PFSK-1 (cell line): Measurements from ENCODE around the gene JAKMIP2.

Experiments used
- FOXP2 ChIP-seq: optimal IDR thresholded peaks from 2 replicates; pipeline ENCODE3; 2011; ENCODE audit warnings: borderline replicate concordance, control low read depth, inconsistent platforms; ENCODE audit not compliant: insufficient read depth; ENCODE audit errors: extremely low read length, extremely low read depth
- POLR2AphosphoS5 ChIP-seq: IDR thresholded peaks from 2 replicates; pipeline ENCODE4 v1.6.1; 2012; ENCODE audit warnings: low read depth, mild to moderate bottlenecking, control low read depth, low read length, moderate library complexity
- REST ChIP-seq, 2 experiments: IDR thresholded peaks; 2 replicates each; pipeline versions ENCODE4 v1.6.1 to v1.8.0; 2011 to 2012; ENCODE audit warnings: low read depth in 2 of 2, low read length in 2 of 2, control low read depth in 1 of 2, inconsistent platforms in 1 of 2, mild to moderate bottlenecking in 1 of 2, moderate library complexity in 1 of 2; ENCODE audit not compliant: insufficient read depth in 1 of 2
- SIN3A ChIP-seq: IDR thresholded peaks from 2 replicates; pipeline ENCODE4 v1.6.1; 2012; ENCODE audit warnings: mild to moderate bottlenecking, low read length, moderate library complexity, borderline replicate concordance; ENCODE audit not compliant: insufficient read depth
- TAF1 ChIP-seq: IDR thresholded peaks from 2 replicates; pipeline ENCODE4 v1.6.1; 2012; ENCODE audit warnings: low read length, control low read depth, borderline replicate concordance; ENCODE audit not compliant: insufficient read depth

Gene JAKMIP2

GRCh38 chr5:147809830-147810666 lies 27.5 kb upstream of the JAKMIP2 start:
- TF ChIP-seq SIN3A = no peak
- TF ChIP-seq TAF1 = no peak
- no peak for TF ChIP-seq POLR2AphosphoS5
- TF ChIP-seq REST (IDR thresholded peaks at IDR 0.05; ENCODE audit: insufficient read depth in 1 of 2, low read depth in 2 of 2, low read length in 2 of 2) = no peak
- TF ChIP-seq FOXP2 = no peak

- TF ChIP-seq FOXP2 (no peak), TAF1 (no peak), REST (IDR thresholded peaks at IDR 0.05; ENCODE audit: insufficient read depth in 1 of 2, low read depth in 2 of 2, low read length in 2 of 2) (no peak), SIN3A (no peak), POLR2AphosphoS5 (no peak)
Measured at GRCh38 chr5:147805030-147805454, 22.5 kb upstream of the JAKMIP2 start.

GRCh38 chr5:147804334-147804733 lies 21.8 kb upstream of the JAKMIP2 start:
- TF ChIP-seq REST (IDR thresholded peaks at IDR 0.05; ENCODE audit: insufficient read depth in 1 of 2, low read depth in 2 of 2, low read length in 2 of 2) = no peak
- no peak for TF ChIP-seq SIN3A
- TF ChIP-seq TAF1 = no peak
- TF ChIP-seq FOXP2 = no peak
- TF ChIP-seq POLR2AphosphoS5 = no peak

GRCh38 chr5:147803926-147804325 lies 21.4 kb upstream of the JAKMIP2 start:
- no peak for TF ChIP-seq FOXP2
- no peak for TF ChIP-seq SIN3A
- no peak for TF ChIP-seq POLR2AphosphoS5
- no peak for TF ChIP-seq TAF1
- TF ChIP-seq REST (IDR thresholded peaks at IDR 0.05; ENCODE audit: insufficient read depth in 1 of 2, low read depth in 2 of 2, low read length in 2 of 2) = no peak
